HG02970 (cell line): ENCODE measurements around the gene NLRP14.

Experiments used
- ATAC-seq: cut with Tn5 transposase; IDR thresholded peaks from one replicate; pipeline ENCODE4 v1.9.1; 2021; ENCODE audit warnings: mild to moderate bottlenecking, moderate library complexity, moderate number of reproducible peaks; ENCODE audit not compliant: unreplicated experiment, low FRiP score

NLRP14 gene, protein sequence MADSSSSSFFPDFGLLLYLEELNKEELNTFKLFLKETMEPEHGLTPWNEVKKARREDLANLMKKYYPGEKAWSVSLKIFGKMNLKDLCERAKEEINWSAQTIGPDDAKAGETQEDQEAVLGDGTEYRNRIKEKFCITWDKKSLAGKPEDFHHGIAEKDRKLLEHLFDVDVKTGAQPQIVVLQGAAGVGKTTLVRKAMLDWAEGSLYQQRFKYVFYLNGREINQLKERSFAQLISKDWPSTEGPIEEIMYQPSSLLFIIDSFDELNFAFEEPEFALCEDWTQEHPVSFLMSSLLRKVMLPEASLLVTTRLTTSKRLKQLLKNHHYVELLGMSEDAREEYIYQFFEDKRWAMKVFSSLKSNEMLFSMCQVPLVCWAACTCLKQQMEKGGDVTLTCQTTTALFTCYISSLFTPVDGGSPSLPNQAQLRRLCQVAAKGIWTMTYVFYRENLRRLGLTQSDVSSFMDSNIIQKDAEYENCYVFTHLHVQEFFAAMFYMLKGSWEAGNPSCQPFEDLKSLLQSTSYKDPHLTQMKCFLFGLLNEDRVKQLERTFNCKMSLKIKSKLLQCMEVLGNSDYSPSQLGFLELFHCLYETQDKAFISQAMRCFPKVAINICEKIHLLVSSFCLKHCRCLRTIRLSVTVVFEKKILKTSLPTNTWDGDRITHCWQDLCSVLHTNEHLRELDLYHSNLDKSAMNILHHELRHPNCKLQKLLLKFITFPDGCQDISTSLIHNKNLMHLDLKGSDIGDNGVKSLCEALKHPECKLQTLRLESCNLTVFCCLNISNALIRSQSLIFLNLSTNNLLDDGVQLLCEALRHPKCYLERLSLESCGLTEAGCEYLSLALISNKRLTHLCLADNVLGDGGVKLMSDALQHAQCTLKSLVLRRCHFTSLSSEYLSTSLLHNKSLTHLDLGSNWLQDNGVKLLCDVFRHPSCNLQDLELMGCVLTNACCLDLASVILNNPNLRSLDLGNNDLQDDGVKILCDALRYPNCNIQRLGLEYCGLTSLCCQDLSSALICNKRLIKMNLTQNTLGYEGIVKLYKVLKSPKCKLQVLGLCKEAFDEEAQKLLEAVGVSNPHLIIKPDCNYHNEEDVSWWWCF

GRCh38 chr11:7020183-7020917 is at the start of gene NLRP14, which contains the start of gene ZNF214:
TSS of gene NLRP14 (plus strand) at chr11:7020479. CDS start at chr11:7038587, 18,108 bp downstream.
TSS of gene ZNF214 (minus strand) at chr11:7020346. CDS start at chr11:7002835, 17,511 bp downstream.
- ATAC-seq: no peak

DNA sequence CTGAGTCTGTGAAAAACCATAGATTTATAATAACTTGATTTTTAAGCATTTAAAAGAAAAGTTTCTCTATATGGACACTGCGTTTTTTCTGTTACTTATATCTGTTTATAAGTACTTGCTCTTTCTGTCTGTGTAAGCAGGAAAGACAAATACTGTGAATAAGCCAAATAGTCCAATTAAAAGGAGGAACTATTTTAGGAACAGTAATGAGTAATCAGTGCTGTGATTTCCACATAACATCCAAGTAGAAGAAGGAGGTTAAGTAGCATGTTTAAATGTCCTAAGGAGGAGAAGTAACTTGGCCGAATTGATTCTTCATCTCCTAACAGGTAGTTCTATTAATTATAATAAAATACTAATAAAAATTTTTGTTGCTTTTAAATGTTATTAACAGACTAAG is 40.9 kb upstream of the NLRP14 start:
- no peak for ATAC-seq

DNA sequence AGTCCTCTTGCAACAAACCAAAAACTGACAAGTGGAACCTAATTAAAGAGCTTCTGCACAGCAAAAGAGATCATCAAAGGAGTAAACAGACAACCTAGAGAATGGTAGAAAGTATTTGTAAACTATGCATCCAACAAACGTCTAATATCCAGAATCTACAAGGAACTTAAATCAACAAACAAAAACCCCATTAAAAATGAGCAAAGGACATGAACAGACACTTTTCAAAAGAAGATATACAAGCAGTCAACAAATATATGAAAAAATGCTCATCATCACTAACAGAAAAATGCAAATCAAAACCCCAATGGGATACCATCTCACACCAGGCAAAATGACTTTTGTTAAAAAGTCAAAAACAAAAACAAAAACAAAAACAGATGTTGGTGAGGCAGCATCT is 33.8 kb upstream of the NLRP14 start:
- ATAC-seq: no peak

- no peak for ATAC-seq
Observed at GRCh38 chr11:6988506-6988905, 31.8 kb upstream of the NLRP14 start.

GRCh38 chr11:6991227-6991626 is 29.1 kb upstream of the NLRP14 start:
- ATAC-seq: no peak

GRCh38 chr11:6992026-6992425 is 28.3 kb upstream of the NLRP14 start:
- ATAC-seq: no peak

GRCh38 chr11:6992457-6993417 is 27.5 kb upstream of the NLRP14 start:
- ATAC-seq: no peak

GRCh38 chr11:6995703-6996102 is 24.6 kb upstream of the NLRP14 start:
- ATAC-seq: no peak

- no peak for ATAC-seq
Observed at GRCh38 chr11:7004482-7004881, 15.8 kb upstream of the NLRP14 start.

- ATAC-seq: no peak
Observed at GRCh38 chr11:7014118-7014517, 6.2 kb upstream of the NLRP14 start.

- no peak for ATAC-seq
Observed at GRCh38 chr11:7016011-7016410, 4.3 kb upstream of the NLRP14 start.

GRCh38 chr11:7019500-7020182 is 638 bp upstream of the NLRP14 start:
- no peak for ATAC-seq

GRCh38 chr11:7021318-7021717 is 1.0 kb downstream of the NLRP14 start:
- ATAC-seq: no peak

DNA sequence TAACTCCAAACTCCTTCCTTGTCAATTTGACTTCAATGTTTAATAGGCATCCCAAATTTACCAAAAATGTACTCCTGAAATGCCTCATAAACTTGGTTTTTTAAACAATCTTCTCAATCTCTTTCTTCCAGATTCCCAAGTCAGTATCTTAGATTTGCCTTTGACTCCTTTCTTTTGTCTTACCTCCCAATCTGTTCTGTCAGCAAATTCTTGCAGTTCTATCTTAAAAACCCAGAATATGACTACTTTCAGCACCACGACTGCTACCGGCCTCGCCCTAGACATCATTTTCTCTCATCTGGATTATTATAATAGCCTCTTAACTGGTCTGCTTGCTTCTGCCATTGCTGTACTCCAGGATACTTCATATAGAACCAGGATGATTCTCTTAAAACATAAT is 7.9 kb downstream of the NLRP14 start:
- no peak for ATAC-seq

- ATAC-seq: no peak
Observed at GRCh38 chr11:7030836-7031235, 10.6 kb downstream of the NLRP14 start.

DNA sequence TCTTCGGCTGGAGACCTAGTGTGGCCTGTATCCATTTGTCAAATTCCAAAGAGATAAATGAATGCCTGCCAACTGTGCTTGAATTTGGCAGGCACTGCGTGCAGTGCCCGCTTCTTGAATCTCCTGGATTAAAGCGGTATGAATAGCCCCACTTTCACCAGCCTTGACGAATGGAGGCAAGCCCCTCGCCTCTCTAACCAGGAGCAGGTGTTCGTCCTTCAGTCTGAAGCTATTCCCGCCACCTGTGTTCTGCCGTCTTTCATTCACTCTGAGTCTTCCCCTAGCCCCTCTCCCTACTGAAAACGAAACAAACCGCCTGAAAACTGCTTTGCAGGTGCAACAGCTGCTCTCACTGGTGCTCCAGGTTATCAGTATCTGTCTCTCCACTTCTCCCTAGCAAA is 11.2 kb downstream of the NLRP14 start:
- ATAC-seq: no peak

DNA sequence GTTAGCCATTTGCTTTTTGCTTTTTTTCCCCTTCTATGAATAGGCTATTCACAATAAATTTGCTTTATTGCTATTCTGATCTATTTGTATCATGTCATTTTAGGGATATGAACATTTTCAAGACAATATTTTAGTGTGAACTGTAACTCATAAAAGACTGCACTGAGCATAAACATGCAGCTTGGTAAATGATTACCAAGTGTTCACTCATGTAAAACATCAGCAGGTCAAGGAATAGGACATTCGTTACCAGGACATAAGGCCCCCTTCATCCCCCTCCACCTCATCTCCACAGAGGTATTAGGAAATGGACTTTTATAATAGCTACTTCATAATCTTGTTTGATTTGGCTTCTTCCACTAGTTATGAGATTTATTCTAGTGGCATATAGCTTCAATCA is 12.4 kb downstream of the NLRP14 start:
- ATAC-seq: no peak

DNA sequence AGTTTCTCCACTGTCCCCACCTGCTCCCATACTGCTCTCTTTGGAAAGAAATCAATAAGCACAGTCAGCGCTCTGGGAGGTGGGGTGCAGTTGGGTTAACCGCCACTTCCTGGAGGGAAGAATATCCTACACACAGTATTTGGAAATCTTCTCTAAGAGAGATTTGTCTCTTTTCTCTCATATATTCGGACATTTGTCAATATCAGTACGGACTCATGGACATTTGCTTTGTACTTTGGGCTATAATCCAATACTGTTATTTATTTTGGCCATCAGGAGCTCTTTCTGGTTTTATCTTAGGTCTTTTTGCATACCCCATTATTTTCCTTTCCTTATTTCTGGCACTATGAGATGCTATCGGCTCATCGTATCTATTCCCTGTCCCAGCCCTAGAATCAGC is 13.7 kb downstream of the NLRP14 start:
- ATAC-seq: no peak
